Trophoblast cell (in vitro differentiated cells and primary cell): Measurements from ENCODE around the gene KCNJ10.

Source experiments
- DNase-seq, 2 donors: peaks; one replicate each; pipeline ENCODE4 v3.0.0-alpha.2; 2016
- H2AFZ ChIP-seq: 2 replicates; pipeline ENCODE4 v1.6.1; 2013; ENCODE audit warnings: low read length, moderate library complexity, mild to moderate bottlenecking; ENCODE audit not compliant: insufficient read depth, poor library complexity
- H2AK5ac ChIP-seq: 2 replicates; pipeline ENCODE4 v1.6.1; 2013; ENCODE audit warnings: mild to moderate bottlenecking, low read length
- H2BK120ac ChIP-seq: 2 replicates; pipeline ENCODE4 v1.6.1; 2013; ENCODE audit warnings: low read length, mild to moderate bottlenecking, moderate library complexity; ENCODE audit not compliant: insufficient read depth, poor library complexity
- H2BK12ac ChIP-seq: 2 replicates; pipeline ENCODE4 v1.6.1; 2013; ENCODE audit warnings: mild to moderate bottlenecking, low read length, moderate library complexity
- H2BK5ac ChIP-seq: 2 replicates; pipeline ENCODE4 v1.6.1; 2013; ENCODE audit warnings: low read length, low read depth, moderate library complexity, mild to moderate bottlenecking; ENCODE audit not compliant: poor library complexity
- H3K14ac ChIP-seq: 2 replicates; pipeline ENCODE4 v1.6.1; 2013; ENCODE audit warnings: mild to moderate bottlenecking, low read length
- H3K18ac ChIP-seq: 2 replicates; pipeline ENCODE4 v1.6.1; 2013; ENCODE audit warnings: mild to moderate bottlenecking, low read length
- H3K23ac ChIP-seq: 2 replicates; pipeline ENCODE4 v1.6.1; 2013; ENCODE audit warnings: low read length
- H3K27ac ChIP-seq: 2 replicates; pipeline ENCODE4 v1.5.1; 2013; ENCODE audit warnings: low read depth, mild to moderate bottlenecking, inconsistent platforms, low read length, moderate library complexity
- H3K27me3 ChIP-seq: 2 replicates; pipeline ENCODE4 v1.6.1; 2013; ENCODE audit warnings: inconsistent platforms, mild to moderate bottlenecking, low read length, moderate library complexity; ENCODE audit not compliant: insufficient read depth
- H3K36me3 ChIP-seq, 2 experiments: 1 replicate in 1 of 2; 2 replicates in 1 of 2; pipeline ENCODE4 v1.6.1; 2013; ENCODE audit warnings: low read length in 2 of 2, mild to moderate bottlenecking in 2 of 2, moderate library complexity in 1 of 2; ENCODE audit not compliant: insufficient read depth in 2 of 2, control insufficient read depth in 1 of 2
- H3K4ac ChIP-seq: 2 replicates; pipeline ENCODE4 v1.6.1; 2013; ENCODE audit warnings: low read depth, mild to moderate bottlenecking, low read length, moderate library complexity
- H3K4me1 ChIP-seq, 2 experiments: 1 replicate in 1 of 2; 2 replicates in 1 of 2; pipeline ENCODE4 v1.6.1; 2013; ENCODE audit warnings: low read length in 2 of 2, mild to moderate bottlenecking in 2 of 2, moderate library complexity in 1 of 2; ENCODE audit not compliant: insufficient read depth in 2 of 2, control insufficient read depth in 1 of 2
- H3K4me2 ChIP-seq: 2 replicates; pipeline ENCODE4 v1.6.1; 2013; ENCODE audit warnings: inconsistent platforms, mild to moderate bottlenecking, low read length, moderate library complexity
- H3K4me3 ChIP-seq: 2 replicates; pipeline ENCODE4 v1.5.1; 2013; ENCODE audit warnings: mild to moderate bottlenecking, low read depth, low read length, inconsistent platforms
- H3K79me1 ChIP-seq: one replicate; pipeline ENCODE4 v1.6.1; 2013; ENCODE audit warnings: low read length
- H3K79me2 ChIP-seq: 2 replicates; pipeline ENCODE4 v1.6.1; 2013; ENCODE audit warnings: low read length, mild to moderate bottlenecking; ENCODE audit not compliant: control insufficient read depth, insufficient read depth, poor library complexity
- H3K9ac ChIP-seq: 2 replicates; pipeline ENCODE4 v1.6.1; 2013; ENCODE audit warnings: mild to moderate bottlenecking, low read length
- H3K9me3 ChIP-seq: 2 replicates; pipeline ENCODE4 v1.6.1; 2013; ENCODE audit warnings: low read depth, mild to moderate bottlenecking, control low read depth, inconsistent platforms, low read length; ENCODE audit not compliant: insufficient read depth
- H4K12ac ChIP-seq: 2 replicates; pipeline ENCODE4 v1.6.1; 2013; ENCODE audit warnings: low read depth, mild to moderate bottlenecking, low read length, moderate library complexity
- H4K8ac ChIP-seq: 2 replicates; pipeline ENCODE4 v1.6.1; 2013; ENCODE audit warnings: low read depth, mild to moderate bottlenecking, low read length, moderate library complexity
- H4K91ac ChIP-seq: one replicate; pipeline ENCODE4 v1.6.1; 2013; ENCODE audit warnings: low read depth, mild to moderate bottlenecking, low read length, moderate library complexity
- WGBS: extraction: QIAGEN DNeasy Blood & Tissue Kit; methylation state at CpG from one replicate; pipeline ENCODE4 v1.1.7; 2013; ENCODE audit warnings: missing lambda C conversion rate; ENCODE audit not compliant: insufficient read length, insufficient coverage; ENCODE audit errors: extremely low coverage; 5-methylcytosine and 5-hydroxymethylcytosine counted together

The KCNJ10 gene

GRCh38 chr1:160043543-160043942 is 26.4 kb downstream of the KCNJ10 start:
- Histone ChIP-seq H3K4me3 (no peak overlapping the region), H3K36me3 (no peaks in the 10 kb centered on the region), H2AK5ac (no peak overlapping the region), H2BK12ac (no peak overlapping the region), H2BK120ac (no peak overlapping the region), H3K14ac (no peak overlapping the region), H3K79me1 (no peaks in the 10 kb centered on the region), H3K27ac (no peak overlapping the region), H4K12ac (no peak overlapping the region), H4K8ac (no peak overlapping the region), H2AFZ (no peak overlapping the region), H3K79me2 (no peaks in the 10 kb centered on the region), H3K18ac (no peak overlapping the region), H3K4me1 (no peaks in the 10 kb centered on the region), H2BK5ac (no peak overlapping the region), H3K4ac (no peak overlapping the region), H4K91ac (no peak overlapping the region), H3K9ac (no peak overlapping the region), H3K4me2 (no peak overlapping the region), H3K9me3 (no peaks in the 10 kb centered on the region), H3K23ac (no peak overlapping the region), H3K27me3 (no peaks in the 10 kb centered on the region)
- no peak for DNase-seq

- no peak overlapping the region for H2AFZ ChIP-seq
- H2BK5ac ChIP-seq = no peak overlapping the region
- no peak overlapping the region for H2BK12ac ChIP-seq
- H3K4me2 ChIP-seq = no peak overlapping the region
- no peaks in the 10 kb centered on the region for H3K27me3 ChIP-seq
- H3K14ac ChIP-seq = no peak overlapping the region
- H4K8ac ChIP-seq = no peak overlapping the region
- H3K36me3 ChIP-seq = no peaks in the 10 kb centered on the region
- no peaks in the 10 kb centered on the region for H3K4me1 ChIP-seq
- H3K9ac ChIP-seq = no peak overlapping the region
- H3K27ac ChIP-seq = no peak overlapping the region
- no peaks in the 10 kb centered on the region for H3K79me1 ChIP-seq
- H3K9me3 ChIP-seq = no peaks in the 10 kb centered on the region
- H2BK120ac ChIP-seq = no peak overlapping the region
- H3K4me3 ChIP-seq = no peak overlapping the region
- no peak overlapping the region for H4K91ac ChIP-seq
- H3K79me2 ChIP-seq = no peaks in the 10 kb centered on the region
- no CpG with 5 or more reads among the region's 1 CpG for WGBS
- H3K18ac ChIP-seq = no peak overlapping the region
- no peak overlapping the region for H4K12ac ChIP-seq
- no peak overlapping the region for H2AK5ac ChIP-seq
- H3K23ac ChIP-seq = no peak overlapping the region
- DNase-seq = no peak
- H3K4ac ChIP-seq = no peak overlapping the region
Measured at GRCh38 chr1:160040476-160040875, 29.5 kb downstream of the KCNJ10 start.

GRCh38 chr1:160032165-160032820 is 37.7 kb downstream of the KCNJ10 start:
- peak overlapping the region; percentile 78 for H3K4me3 ChIP-seq
- no peak overlapping the region for H2AK5ac ChIP-seq
- H3K79me1 ChIP-seq = peaks cover 4% of the 10 kb centered on the region
- H3K9me3 ChIP-seq = no peaks in the 10 kb centered on the region
- H3K18ac ChIP-seq = no peak overlapping the region
- peak overlapping the region; percentile 84 for H4K8ac ChIP-seq
- H3K23ac ChIP-seq = no peak overlapping the region
- no peak overlapping the region for H3K4ac ChIP-seq
- H3K4me2 ChIP-seq = peak overlapping the region; percentile 67
- H3K36me3 ChIP-seq = no peaks in the 10 kb centered on the region
- H2BK12ac ChIP-seq = no peak overlapping the region
- DNase-seq = peak in 1 of 2 donors; percentile 4
- H4K12ac ChIP-seq = peak overlapping the region; percentile 58
- peak overlapping the region; percentile 54 for H3K14ac ChIP-seq
- H2BK5ac ChIP-seq = no peak overlapping the region
- no peaks in the 10 kb centered on the region for H3K27me3 ChIP-seq
- no CpG with 5 or more reads among the region's 18 CpGs for WGBS
- peak overlapping the region; percentile 78 for H2AFZ ChIP-seq
- peaks cover 0 to 10% of the 10 kb centered on the region in 2 experiments for H3K4me1 ChIP-seq
- peak overlapping the region; percentile 21 for H3K9ac ChIP-seq
- H3K27ac ChIP-seq = no peak overlapping the region
- H3K79me2 ChIP-seq = no peaks in the 10 kb centered on the region
- no peak overlapping the region for H2BK120ac ChIP-seq
- peak overlapping the region; percentile 58 for H4K91ac ChIP-seq

- Histone ChIP-seq H2BK120ac (no peak within 1 kb of the TSS), H3K4me1 (peaks cover 0 to 10% of the 10 kb centered on the region in 2 experiments), H4K8ac (peak within 1 kb of the TSS; percentile 84), H3K27ac (no peak within 1 kb of the TSS), H3K79me2 (no peaks in the 10 kb centered on the region), H3K9me3 (no peaks in the 10 kb centered on the region), H3K4me3 (peak within 1 kb of the TSS; percentile 85), H2AK5ac (no peak within 1 kb of the TSS), H3K36me3 (no peaks in the 10 kb centered on the region), H3K4me2 (peak within 1 kb of the TSS; percentile 94), H4K91ac (peak within 1 kb of the TSS; percentile 58), H3K9ac (peak within 1 kb of the TSS; percentile 57), H2BK12ac (no peak within 1 kb of the TSS), H3K79me1 (peaks cover 4% of the 10 kb centered on the region), H3K4ac (no peak within 1 kb of the TSS), H3K27me3 (no peaks in the 10 kb centered on the region), H2AFZ (peak within 1 kb of the TSS; percentile 78), H3K23ac (no peak within 1 kb of the TSS), H2BK5ac (no peak within 1 kb of the TSS), H3K18ac (peak within 1 kb of the TSS; percentile 23), H3K14ac (peak within 1 kb of the TSS; percentile 54), H4K12ac (peak within 1 kb of the TSS; percentile 58)
- no CpG with 5 or more reads among the region's 60 CpGs for WGBS
- DNase-seq = peak; percentile 95 to 99
Measured at GRCh38 chr1:160031365-160032164, 38.4 kb downstream of the KCNJ10 start, which contains the start of gene PIGM. TSS of gene PIGM (minus strand) at chr1:160031990. CDS start at chr1:160031739, 251 bp downstream.
